ENCODE measurements around the gene PERM1.
"Not testable (repeated sequence)": the region's sequence is repeated elsewhere in the genome, so short reads cannot be mapped to it uniquely, and the experiment has no call there.

Gene PERM1, protein sequence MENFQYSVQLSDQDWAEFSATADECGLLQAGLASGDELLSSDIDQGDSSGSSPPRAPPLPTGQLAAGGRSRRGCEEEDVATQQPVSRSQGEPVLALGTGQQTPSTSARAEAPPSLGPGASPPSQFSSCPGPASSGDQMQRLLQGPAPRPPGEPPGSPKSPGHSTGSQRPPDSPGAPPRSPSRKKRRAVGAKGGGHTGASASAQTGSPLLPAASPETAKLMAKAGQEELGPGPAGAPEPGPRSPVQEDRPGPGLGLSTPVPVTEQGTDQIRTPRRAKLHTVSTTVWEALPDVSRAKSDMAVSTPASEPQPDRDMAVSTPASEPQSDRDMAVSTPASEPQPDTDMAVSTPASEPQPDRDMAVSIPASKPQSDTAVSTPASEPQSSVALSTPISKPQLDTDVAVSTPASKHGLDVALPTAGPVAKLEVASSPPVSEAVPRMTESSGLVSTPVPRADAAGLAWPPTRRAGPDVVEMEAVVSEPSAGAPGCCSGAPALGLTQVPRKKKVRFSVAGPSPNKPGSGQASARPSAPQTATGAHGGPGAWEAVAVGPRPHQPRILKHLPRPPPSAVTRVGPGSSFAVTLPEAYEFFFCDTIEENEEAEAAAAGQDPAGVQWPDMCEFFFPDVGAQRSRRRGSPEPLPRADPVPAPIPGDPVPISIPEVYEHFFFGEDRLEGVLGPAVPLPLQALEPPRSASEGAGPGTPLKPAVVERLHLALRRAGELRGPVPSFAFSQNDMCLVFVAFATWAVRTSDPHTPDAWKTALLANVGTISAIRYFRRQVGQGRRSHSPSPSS

DNA sequence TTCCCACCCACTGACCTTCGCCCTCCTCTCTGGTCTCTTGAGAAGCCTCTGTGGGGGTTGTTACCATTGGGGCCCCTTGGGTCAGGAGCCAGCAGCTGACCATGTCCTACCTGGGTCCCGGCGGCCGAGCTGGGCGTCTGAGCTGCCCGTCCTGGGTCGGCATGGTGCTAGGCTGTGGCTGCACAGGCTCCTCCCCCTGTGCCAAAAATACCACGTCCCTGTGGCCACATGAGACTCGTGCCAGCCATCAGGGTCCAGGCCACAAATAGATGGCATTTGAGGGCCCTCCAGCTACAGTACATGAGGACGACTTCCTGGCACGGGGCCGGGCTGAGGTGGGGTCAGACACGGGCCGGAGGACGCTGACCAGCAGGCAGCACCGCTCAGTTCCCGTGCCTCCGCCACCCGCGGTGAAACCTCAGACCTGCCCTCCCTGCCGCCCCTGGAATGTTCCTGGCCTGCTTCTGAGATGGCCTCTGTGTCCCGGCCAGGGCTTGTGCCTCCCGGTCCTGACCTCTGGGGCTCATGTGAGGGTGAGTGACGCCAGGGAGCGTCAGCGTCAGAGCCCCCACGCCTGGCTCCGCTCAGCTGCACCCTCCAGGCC, at the start of gene PERM1:
Gene PERM1, minus strand, starts transcription at position 139 of the 604 bp plus-strand sequence. CDS start 1,064 bp downstream, outside the sequence.
- no peak for DNase-seq (ENCODE audit: low read depth)

DNA sequence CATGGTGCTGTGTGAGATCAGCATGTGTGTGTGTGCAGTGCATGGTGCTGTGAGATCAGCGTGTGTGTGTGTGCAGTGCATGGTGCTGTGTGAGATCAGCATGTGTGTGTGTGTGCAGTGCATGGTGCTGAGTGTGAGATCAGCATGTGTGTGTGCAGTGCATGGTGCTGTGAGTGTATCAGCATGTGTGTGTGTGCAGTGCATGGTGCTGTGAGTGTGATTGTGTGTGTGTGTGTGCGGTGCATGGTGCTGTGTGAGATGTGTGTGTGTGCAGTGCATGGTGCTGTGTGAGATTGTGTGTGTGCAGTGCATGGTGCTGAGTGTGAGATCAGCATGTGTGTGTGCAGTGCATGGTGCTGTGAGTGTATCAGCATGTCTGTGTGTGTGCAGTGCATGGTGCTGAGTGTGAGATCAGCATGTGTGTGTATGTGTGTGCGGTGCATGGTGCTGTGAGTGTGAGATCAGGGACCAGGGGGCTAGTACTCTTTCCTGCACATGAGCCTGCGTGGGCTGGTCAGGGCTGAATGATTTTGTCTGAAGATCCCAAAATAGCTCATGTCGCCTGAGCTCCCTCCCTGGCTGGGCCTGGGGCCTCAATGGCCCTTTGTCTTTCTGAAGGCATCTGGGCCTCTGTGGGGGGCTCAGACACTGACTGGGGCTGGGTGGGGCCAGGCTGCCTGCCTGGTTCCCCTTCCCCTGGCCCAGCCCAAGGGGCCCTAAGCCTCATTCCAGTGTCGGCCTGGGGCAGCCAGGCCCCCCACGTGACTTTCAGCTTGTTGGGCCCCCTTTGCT, 49.2 kb upstream of the PERM1 start:
- DNase-seq (ENCODE audit: low read depth): not testable (repeated sequence)

DNA sequence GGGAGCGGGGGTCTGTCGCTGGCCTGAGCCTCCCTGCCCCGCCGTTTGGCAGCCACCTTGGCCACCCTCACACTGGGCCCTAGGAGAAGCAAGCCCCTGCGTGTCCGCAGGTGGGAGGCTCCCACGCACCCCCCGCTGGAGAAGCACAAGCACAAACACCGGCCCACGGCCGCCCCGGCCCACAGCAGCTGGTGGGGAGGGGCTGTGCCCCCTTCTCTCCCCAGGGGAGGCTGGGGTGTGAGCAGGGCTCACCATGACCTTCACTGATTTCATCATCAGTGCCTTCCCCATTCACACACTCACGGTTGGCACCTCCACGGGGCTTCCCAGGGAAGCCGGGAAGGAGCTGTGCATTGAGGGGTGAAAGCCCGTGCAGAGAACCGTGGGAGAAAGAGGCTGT, 45.9 kb upstream of the PERM1 start:
- DNase-seq (ENCODE audit: low read depth): no peak

DNA sequence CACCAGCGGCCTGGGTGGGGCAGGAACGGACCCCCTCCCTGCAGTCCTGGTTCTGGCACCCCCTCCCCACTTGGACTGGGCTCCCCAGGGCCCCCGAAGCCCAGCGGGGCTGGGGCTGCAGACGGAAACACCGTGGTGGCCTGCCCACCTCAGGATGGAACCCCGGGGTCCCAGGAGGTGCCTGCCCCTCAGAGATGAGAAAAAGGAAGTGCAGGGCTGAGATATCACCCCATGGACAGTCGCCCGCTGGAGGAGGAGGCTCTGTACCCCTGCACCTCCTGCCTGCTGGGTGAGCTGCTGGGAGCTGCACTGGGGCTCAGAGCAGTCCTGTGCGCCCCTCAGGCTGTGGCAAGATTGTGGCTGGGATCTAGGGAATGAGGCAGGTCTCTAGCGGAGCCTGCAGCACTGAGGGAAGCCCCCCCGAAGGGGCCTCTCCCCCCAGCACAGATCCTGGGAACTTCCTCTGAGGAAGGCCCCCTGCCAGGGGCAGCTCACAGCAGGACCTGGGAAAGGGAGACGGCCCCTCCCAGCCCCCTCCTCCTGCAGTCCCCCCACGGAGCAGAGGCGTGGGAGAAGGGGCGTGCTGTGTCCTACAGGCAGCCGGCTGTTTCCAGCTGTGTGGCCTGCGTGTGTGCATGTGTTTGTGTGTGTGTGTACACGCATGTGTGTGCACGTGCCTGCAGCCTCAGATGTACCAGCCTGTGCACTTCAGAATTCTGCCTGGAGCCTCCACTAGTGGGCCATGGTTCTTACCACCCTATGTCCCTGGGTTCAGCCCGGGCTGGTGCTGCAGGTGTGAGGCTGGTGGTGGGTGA, 44.9 kb upstream of the PERM1 start:
- no peak for DNase-seq (ENCODE audit: low read depth)

DNA sequence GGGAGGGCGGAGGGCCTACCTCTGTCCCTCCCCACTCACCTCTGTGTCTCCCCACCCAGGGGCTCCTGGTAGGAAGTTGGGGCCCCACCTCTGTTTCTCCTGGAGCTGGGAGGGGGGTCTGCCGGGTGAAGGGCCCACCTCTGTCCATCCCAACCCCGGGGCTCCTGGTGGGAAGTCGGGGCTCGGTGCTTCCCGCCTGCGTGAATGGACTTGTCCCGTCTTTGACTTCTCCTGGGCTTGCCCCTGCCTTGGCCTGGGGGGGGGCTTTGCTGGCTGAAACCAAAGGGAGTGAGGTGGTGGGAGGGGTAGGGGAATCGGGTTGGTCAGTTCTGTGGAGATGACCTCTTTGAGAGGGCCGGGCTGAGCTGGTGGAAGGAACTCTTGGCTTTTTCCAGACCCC, 43.8 kb upstream of the PERM1 start:
- DNase-seq (ENCODE audit: low read depth): no peak

DNA sequence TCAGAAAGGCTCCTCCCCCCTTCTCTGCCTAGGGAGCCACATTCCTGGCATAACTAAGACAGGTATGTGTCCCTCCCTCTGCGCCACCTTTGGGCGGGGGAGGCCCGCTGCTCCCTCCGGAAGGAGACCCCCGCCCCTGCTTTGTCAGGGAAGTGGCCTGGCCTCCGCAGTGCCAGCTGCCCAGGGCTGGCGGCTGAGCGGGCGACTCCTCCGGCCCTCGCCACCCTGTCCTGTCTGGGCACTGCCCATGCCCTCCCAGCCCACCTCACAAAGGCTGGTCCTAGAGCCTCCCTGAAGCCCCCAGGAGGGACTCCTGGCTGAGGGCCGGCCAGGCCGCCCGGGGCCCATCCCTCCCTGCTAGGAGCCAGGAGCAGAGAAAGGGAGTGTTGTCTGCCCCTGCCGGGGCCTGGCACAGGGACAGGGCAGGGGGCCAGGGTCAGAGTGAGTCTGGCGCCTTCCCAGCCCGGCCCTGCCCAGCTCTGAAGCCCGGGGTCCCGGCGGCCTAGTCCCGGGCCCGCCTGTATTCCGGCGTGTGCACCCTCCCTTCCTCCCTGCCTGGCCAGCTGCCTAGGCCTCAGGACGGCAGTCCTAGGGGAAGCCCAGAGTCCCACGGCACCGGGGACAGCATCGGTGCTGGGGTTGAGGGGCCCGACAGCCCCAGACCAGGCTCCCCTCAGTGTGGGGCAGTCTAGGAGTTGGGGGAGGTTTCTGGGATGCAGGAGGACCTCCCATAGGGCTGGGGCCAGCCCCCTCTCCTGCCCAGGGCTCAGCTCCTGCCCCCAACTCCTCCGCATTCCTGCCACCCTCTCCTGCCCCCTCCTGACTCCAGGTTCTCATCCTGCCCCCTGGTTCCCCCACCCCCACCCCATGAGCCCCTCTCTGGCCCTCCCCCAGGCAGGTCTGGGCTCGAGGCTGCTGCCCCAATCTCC, 43.1 kb upstream of the PERM1 start:
- DNase-seq (ENCODE audit: low read depth): no peak

DNA sequence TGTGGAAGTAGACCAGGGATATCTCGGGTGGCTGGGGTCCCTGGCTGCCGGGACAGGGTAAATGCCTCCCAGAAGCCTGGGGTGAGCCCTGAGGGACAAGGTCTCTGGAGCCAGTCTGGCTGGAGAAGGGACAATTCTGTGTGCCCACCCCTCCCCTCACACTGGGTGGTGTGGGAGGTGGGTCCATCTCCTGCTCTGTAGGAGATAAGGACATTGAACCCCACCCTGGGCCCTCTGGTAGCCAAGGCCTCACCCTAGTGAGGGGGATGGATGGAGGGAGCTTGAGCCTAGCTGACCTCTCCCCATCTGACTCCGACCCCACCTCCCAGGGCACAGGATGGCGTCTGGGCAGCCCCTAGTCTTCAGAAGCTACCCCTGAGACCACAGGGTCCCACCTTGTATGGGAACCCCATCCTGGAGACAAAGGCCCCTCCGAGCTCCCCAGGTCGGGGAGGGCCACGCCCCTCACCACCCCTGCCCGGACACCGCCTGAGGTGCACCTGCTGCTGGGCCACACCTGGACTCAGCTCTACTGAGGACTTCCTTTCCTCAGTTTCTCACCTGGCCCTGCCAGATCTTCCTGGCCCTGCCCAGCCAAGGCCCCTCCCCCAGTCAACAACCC, 42.4 kb upstream of the PERM1 start:
- no peak for DNase-seq (ENCODE audit: low read depth)

DNA sequence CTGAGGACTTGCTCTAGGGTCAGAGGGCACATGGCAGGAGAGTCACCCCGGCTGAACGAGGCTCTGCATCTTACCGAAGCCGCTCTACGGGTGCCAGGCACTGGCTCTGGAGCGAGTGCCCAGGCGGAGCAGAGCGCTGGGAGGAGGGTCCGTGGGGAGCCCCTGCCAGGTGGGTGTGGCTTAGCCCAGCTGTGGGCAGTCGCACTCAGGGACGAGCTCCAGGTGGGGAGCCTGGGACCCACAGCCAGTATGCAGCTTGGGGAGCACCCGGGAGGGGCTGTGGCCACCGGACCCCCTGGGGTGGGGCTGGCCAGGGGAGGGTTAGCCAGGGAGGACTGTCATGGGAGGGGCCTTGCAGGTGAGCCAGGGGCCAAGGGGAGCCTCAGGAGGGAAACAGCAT, 41.8 kb upstream of the PERM1 start:
- DNase-seq (ENCODE audit: low read depth): no peak

DNA sequence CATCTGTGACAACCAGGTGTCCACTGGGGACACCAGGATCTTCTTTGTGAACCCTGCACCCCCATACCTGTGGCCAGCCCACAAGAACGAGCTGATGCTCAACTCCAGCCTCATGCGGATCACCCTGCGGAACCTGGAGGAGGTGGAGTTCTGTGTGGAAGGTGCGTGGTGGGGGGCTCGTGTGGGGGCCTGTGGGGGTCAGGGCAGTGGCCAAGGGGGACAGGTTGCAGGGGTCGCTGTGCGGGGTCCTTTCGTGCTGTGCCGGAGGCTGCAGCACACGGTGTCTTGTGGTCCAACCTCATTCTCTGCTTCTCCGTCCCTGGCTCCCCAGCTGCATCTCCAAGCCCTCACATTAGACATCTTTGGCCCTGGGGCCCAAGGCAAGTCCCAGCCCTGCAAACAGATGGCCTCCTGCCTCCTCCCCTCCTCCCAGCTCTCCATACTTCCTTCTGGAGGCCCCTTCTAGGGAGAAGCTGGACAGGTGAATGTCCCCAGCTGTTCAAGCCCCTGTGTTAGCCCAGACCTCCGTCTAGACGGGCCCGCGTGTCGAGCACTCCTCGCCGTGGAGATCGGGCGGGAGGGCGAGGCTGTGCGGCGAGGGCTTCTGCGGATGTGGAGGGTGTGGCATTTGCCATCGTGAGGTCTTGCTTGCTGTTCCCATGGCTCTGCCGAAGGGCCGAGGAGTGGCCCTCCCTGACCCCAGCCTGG, 40.6 kb upstream of the PERM1 start:
- no peak for DNase-seq (ENCODE audit: low read depth)

DNA sequence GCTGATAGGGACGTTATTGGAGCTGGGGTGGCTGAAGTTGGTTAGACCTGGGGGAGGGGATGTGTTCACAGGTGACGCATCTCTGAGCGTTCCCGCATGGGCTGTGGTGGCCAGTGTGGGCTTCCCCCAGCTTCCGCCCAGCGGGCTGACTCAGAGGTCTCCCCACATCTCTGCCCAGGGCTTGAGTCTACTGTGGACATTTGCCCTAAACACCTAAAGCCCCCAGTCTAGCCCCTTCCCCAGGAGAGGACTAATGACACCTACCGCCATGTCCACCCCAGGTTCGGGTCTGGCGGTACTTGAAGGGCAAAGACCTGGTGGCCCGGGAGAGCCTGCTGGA, 40.0 kb upstream of the PERM1 start:
- DNase-seq (ENCODE audit: low read depth): no peak

DNA sequence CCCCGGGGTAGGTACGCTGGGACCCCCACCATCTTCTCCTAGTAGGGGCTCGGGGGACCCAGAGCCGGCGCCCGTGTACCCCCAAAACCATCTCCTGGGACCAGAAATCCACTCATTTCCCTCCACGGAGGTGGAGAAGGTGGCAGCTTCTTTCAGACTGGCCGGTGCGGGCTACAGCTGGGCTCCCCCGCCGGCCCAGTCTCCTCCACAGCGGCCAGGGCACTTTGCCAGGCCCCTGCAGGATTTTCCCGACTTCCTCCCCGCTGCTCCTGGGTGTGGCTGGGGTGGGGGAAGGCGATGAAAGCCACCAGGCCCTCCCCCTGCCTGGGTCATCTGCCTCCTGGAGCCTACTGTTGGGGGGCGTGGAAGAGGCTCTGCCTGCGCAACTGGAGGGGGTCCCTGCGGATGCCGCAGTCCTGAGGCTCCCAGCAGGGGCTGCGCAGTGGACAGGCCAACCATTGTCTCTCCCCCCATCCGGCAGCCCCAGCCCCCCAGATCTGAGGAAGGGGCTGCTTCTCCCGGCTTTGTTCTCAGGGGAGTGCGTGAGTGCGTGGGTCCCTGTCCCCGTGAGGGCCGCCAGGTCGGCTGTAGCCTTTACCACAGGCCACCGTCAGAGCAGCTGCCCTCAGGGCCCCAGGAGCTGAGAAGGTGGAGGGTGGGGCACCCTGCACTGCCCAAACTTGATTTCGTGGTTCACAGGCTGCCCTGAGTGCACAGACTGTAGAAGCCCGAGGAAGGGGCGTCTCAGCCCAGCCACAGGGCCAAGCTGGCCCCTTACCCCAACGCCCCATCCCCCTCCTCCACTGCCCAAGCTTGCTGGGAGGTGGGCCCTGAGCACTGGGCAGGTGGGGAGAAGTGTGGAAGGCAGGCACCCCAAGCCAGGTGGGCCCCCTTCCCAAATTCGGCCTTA, 39.4 kb upstream of the PERM1 start:
- peak; percentile 17 for DNase-seq (ENCODE audit: low read depth)

DNA sequence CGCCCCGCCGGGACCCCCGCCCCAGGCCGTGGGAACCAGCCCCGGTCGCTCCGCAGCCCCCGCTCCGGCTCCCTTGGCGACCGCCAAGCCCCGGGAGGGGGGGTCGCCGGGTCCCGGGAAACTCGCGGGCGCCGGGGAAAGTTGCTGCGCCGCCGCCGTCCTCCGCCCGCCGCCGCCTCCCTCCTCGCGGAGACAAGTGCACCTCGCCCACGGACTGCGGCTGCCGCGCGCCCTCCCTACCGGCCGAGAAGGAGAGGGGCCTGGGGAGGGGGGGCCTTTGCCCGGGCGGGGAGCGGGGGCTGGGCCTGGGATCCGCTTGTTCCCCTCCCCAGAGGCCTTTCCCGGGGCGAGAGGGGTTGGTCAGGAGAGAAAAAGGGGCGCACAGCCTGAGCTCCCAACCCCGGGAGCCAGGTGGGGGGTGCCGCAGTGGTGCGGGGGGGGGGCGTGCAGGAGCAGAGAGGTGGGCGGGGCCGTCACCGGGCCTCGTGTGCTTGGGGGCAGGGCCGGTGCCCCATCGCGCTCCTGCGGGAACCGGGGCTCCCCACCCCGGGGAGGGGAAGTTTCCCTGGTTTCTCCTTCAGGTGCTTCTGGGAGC, 38.6 kb upstream of the PERM1 start:
- no peak for DNase-seq (ENCODE audit: low read depth)

DNA sequence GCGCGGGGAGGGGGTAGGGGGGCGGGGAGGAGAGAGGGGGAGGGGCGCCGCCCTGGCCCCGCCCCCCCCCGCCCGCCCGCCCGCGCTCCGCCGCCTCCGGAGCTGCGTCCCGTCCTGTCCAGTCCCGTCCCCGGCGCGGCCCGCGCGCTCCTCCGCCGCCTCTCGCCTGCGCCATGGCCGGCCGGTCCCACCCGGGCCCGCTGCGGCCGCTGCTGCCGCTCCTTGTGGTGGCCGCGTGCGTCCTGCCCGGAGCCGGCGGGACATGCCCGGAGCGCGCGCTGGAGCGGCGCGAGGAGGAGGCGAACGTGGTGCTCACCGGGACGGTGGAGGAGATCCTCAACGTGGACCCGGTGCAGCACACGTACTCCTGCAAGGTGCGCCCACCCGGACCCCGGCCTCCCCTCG, 38.1 kb upstream of the PERM1 start, which contains the start of gene AGRN:
Gene AGRN, plus strand, starts transcription at position 121 of the 405 bp plus-strand sequence. Its CDS starts 53 bp downstream, at position 174.
- DNase-seq (ENCODE audit: low read depth): no peak

DNA sequence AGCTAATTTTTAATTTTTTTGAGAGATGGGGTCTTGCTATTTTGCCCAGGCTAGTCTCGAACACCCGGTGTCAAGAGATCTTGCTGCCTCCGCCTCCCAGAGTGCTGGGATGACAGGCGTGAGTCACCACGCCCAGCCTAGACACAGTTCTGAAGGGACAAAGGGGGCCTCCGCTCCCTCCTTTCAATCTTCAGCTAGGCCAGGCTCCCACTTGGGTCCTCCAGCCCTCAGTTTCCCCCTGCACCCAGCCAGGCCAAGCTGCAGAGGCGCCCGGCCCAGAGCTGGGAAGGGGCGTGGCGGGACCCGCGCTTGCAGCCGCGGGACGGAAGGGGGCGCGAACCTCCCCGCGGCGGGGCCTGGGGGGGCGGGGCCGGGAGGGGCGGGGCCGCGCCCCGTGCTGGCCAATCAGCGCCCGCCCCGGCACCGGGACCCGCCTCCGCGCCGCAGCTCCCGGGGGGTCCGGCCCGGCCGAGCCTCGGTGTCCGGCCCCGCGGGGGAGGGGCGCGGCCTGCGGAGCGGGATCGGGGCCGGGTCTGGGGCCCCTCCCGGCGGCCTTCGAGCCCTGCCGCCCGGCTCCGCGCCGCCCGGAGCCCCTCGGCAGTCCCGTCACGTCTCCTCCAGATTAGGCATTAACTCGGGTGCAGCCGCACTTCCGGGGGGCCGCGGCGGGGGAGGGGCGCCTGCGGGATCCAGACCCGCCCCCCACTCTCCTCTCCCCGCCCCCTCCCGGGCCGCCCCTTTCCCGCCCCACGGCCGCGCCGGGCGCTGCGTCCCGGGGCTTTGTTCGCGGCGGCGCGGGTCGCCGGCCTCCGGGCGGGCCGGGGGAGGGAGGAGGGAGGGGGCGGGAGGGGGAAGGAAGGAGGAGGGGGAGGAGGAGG, 37.5 kb upstream of the PERM1 start:
- peak; percentile 77 for DNase-seq (ENCODE audit: low read depth)

DNA sequence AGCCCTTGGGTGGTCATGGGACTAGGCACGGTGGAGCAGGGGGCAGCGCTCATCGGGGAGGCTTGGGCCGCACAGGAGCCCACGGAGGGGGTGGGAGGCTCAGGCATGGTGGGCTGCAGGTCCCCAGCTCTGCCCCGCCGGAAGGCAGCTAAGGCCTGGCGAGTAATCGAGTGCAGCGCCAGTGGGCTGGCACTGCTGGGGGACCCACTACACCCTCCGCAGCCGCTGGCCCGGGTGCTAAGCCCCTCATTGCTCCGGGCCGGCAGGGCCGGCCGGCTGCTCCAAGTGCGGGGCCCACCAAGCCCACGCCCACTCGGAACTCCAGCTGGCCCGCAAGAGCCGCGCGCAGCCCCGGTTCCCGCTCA, 36.4 kb upstream of the PERM1 start:
- DNase-seq (ENCODE audit: low read depth): not testable (repeated sequence)

Measured in fibroblast of gingiva (primary cell).